NT2/D1 (cell line): ENCODE data around the gene PCDHA1.

Experiments used
- DNase-seq: peaks from one replicate; pipeline ENCODE4 v3.0.0-alpha.2; 2011; ENCODE audit warnings: low read depth, low spot score
- H3K27me3 ChIP-seq: 2 replicates; pipeline ENCODE4 v1.6.0; 2011; ENCODE audit warnings: mild to moderate bottlenecking; ENCODE audit not compliant: insufficient read length, insufficient read depth
- H3K36me3 ChIP-seq: 2 replicates; pipeline ENCODE4 v1.6.1; 2011; ENCODE audit warnings: mild to moderate bottlenecking, low read length, mixed read lengths; ENCODE audit not compliant: insufficient read depth, insufficient read length
- H3K4me1 ChIP-seq: 2 replicates; pipeline ENCODE4 v1.5.1; 2011; ENCODE audit not compliant: insufficient read depth, insufficient read length
- H3K4me3 ChIP-seq: 2 replicates; pipeline ENCODE4 v1.5.1; 2011; ENCODE audit warnings: low read depth; ENCODE audit not compliant: insufficient read length
- H3K9ac ChIP-seq: 2 replicates; pipeline ENCODE4 v1.6.0; 2011; ENCODE audit warnings: low read depth; ENCODE audit not compliant: insufficient read length
- H3K9me3 ChIP-seq: 2 replicates; pipeline ENCODE4 v1.5.1; 2011; ENCODE audit warnings: mild to moderate bottlenecking, low read length; ENCODE audit not compliant: insufficient read depth
- SUZ12 ChIP-seq: IDR thresholded peaks from 2 replicates; pipeline ENCODE4 v1.6.1; 2011; ENCODE audit not compliant: insufficient read length, insufficient read depth; ENCODE audit errors: extremely low read depth
- YY1 ChIP-seq: IDR thresholded peaks from 2 replicates; pipeline ENCODE4 v1.6.1; 2011; ENCODE audit not compliant: insufficient read length, insufficient read depth
- ZNF274 ChIP-seq: IDR thresholded peaks from 2 replicates; pipeline ENCODE4 v1.6.1; 2011; ENCODE audit warnings: mild to moderate bottlenecking, low read depth, low read length

The PCDHA1 gene

GRCh38 chr5:141040771-141041426 lies 255.0 kb downstream of the PCDHA1 start:
- H3K27me3 ChIP-seq, result no peaks in the 10 kb centered on the region
- H3K36me3 ChIP-seq, result no peaks in the 10 kb centered on the region
- no peaks in the 10 kb centered on the region for H3K4me1 ChIP-seq
- peak; percentile 76 for TF ChIP-seq YY1
- TF ChIP-seq ZNF274, result no peak
- TF ChIP-seq SUZ12, result no peak
- H3K9ac ChIP-seq, result peak overlapping the region; percentile 79
- DNase-seq, result peak; percentile 95
- peak overlapping the region; percentile 64 for H3K4me3 ChIP-seq
- H3K9me3 ChIP-seq, result no peaks in the 10 kb centered on the region

- no peak for DNase-seq
- Histone ChIP-seq H3K4me3 (no peak overlapping the region), H3K9ac (no peak overlapping the region), H3K27me3 (no peaks in the 10 kb centered on the region), H3K4me1 (no peaks in the 10 kb centered on the region), H3K36me3 (no peaks in the 10 kb centered on the region), H3K9me3 (no peaks in the 10 kb centered on the region)
- no peak for TF ChIP-seq YY1
- TF ChIP-seq SUZ12, result no peak
- no peak for TF ChIP-seq ZNF274
Observed at GRCh38 chr5:141041427-141041785, 255.5 kb downstream of the PCDHA1 start.

- Histone ChIP-seq H3K4me3 (no peak overlapping the region), H3K27me3 (no peaks in the 10 kb centered on the region), H3K36me3 (no peaks in the 10 kb centered on the region), H3K9ac (no peak overlapping the region), H3K9me3 (no peaks in the 10 kb centered on the region), H3K4me1 (no peaks in the 10 kb centered on the region)
- TF ChIP-seq ZNF274 (no peak), SUZ12 (no peak), YY1 (no peak)
- no peak for DNase-seq
Observed at GRCh38 chr5:141042555-141042954, 256.6 kb downstream of the PCDHA1 start.

- Histone ChIP-seq H3K4me1 (no peaks in the 10 kb centered on the region), H3K27me3 (peaks cover 18% of the 10 kb centered on the region), H3K9ac (peak within 1 kb of the TSS; percentile 57), H3K36me3 (no peaks in the 10 kb centered on the region), H3K9me3 (no peaks in the 10 kb centered on the region), H3K4me3 (peak within 1 kb of the TSS; percentile 58)
- TF ChIP-seq ZNF274 (no peak), SUZ12 (no peak), YY1 (no peak)
- peak; percentile 15 for DNase-seq
Observed at GRCh38 chr5:141050622-141051520, 264.9 kb downstream of the PCDHA1 start, which contains the start of gene PCDHB1. Gene PCDHB1, plus strand, starts transcription at chr5:141051374. Its CDS starts 97 bp downstream, at chr5:141051471.

GRCh38 chr5:141051521-141051866 lies 265.6 kb downstream of the PCDHA1 start:
- Histone ChIP-seq H3K4me3 (peak overlapping the region; percentile 58), H3K9ac (peak overlapping the region; percentile 57), H3K36me3 (no peaks in the 10 kb centered on the region), H3K27me3 (peaks cover 18% of the 10 kb centered on the region), H3K4me1 (no peaks in the 10 kb centered on the region), H3K9me3 (no peaks in the 10 kb centered on the region)
- TF ChIP-seq SUZ12, result no peak
- no peak for TF ChIP-seq ZNF274
- TF ChIP-seq YY1, result no peak
- DNase-seq, result peak; percentile 16
